ENCODE results near the gene ADGRL3.
"Not testable (repeated sequence)": the region's sequence is repeated elsewhere in the genome, so short reads cannot be mapped to it uniquely, and the experiment has no call there.

The ADGRL3 gene

GRCh38 chr4:61596606-61597340, 396.6 kb downstream of the ADGRL3 start:
- in situ Hi-C loops (cut with HindIII; ENCODE audit: low sequenced_read_pairs): no loop called here

GRCh38 chr4:61603086-61603485, 403.0 kb downstream of the ADGRL3 start:
- in situ Hi-C loops (cut with HindIII; ENCODE audit: low sequenced_read_pairs): no loop called here

GRCh38 chr4:61604054-61604453, 403.9 kb downstream of the ADGRL3 start:
- in situ Hi-C loops (cut with HindIII; ENCODE audit: low sequenced_read_pairs): no loop called here

- in situ Hi-C loops (cut with HindIII; ENCODE audit: low sequenced_read_pairs): no loop called here
Observed at GRCh38 chr4:61605984-61606383, 405.9 kb downstream of the ADGRL3 start.

GRCh38 chr4:61614231-61614630, 414.1 kb downstream of the ADGRL3 start:
- in situ Hi-C loops (cut with HindIII; ENCODE audit: low sequenced_read_pairs): no loop called here

GRCh38 chr4:61619528-61619927, 419.4 kb downstream of the ADGRL3 start:
- in situ Hi-C loops (cut with HindIII; ENCODE audit: low sequenced_read_pairs): no loop called here

GRCh38 chr4:61628282-61628681, 428.2 kb downstream of the ADGRL3 start:
- in situ Hi-C loops (cut with HindIII; ENCODE audit: low sequenced_read_pairs): no loop called here

GRCh38 chr4:61628727-61629126, 428.6 kb downstream of the ADGRL3 start:
- in situ Hi-C loops (cut with HindIII; ENCODE audit: low sequenced_read_pairs): no loop called here

GRCh38 chr4:61630548-61630947, 430.4 kb downstream of the ADGRL3 start:
- in situ Hi-C loops (cut with HindIII; ENCODE audit: low sequenced_read_pairs): no loop called here

- in situ Hi-C loops (cut with HindIII; ENCODE audit: low sequenced_read_pairs): no loop called here
Observed at GRCh38 chr4:61638591-61638990, 438.5 kb downstream of the ADGRL3 start.

GRCh38 chr4:61646746-61647350, 446.7 kb downstream of the ADGRL3 start:
- in situ Hi-C loops (cut with HindIII; ENCODE audit: low sequenced_read_pairs): not testable (repeated sequence)

GRCh38 chr4:61648264-61648663, 448.1 kb downstream of the ADGRL3 start:
- in situ Hi-C loops (cut with HindIII; ENCODE audit: low sequenced_read_pairs): no loop called here

- in situ Hi-C loops (cut with HindIII; ENCODE audit: low sequenced_read_pairs): no loop called here
Observed at GRCh38 chr4:61657016-61657415, 456.9 kb downstream of the ADGRL3 start.

GRCh38 chr4:61661960-61662359, 461.8 kb downstream of the ADGRL3 start:
- in situ Hi-C loops (cut with HindIII; ENCODE audit: low sequenced_read_pairs): no loop called here

GRCh38 chr4:61662362-61662761, 462.2 kb downstream of the ADGRL3 start:
- in situ Hi-C loops (cut with HindIII; ENCODE audit: low sequenced_read_pairs): no loop called here

GRCh38 chr4:61663310-61663709, 463.2 kb downstream of the ADGRL3 start:
- in situ Hi-C loops (cut with HindIII; ENCODE audit: low sequenced_read_pairs): no loop called here

GRCh38 chr4:61665649-61666048, 465.5 kb downstream of the ADGRL3 start:
- in situ Hi-C loops (cut with HindIII; ENCODE audit: low sequenced_read_pairs): no loop called here

- in situ Hi-C loops (cut with HindIII; ENCODE audit: low sequenced_read_pairs): no loop called here
Observed at GRCh38 chr4:61666244-61666643, 466.1 kb downstream of the ADGRL3 start.

GRCh38 chr4:61671599-61671998, 471.5 kb downstream of the ADGRL3 start:
- in situ Hi-C loops (cut with HindIII; ENCODE audit: low sequenced_read_pairs): no loop called here

GRCh38 chr4:61675464-61675863, 475.3 kb downstream of the ADGRL3 start:
- in situ Hi-C loops (cut with HindIII; ENCODE audit: low sequenced_read_pairs): no loop called here

GRCh38 chr4:61678297-61678696, 478.2 kb downstream of the ADGRL3 start:
- in situ Hi-C loops (cut with HindIII; ENCODE audit: low sequenced_read_pairs): no loop called here

GRCh38 chr4:61693520-61693919, 493.4 kb downstream of the ADGRL3 start:
- in situ Hi-C loops (cut with HindIII; ENCODE audit: low sequenced_read_pairs): no loop called here

Measured in endothelial cell of hepatic sinusoid (primary cell).